WI38 (cell line): ENCODE measurements around the gene ALPG.
"Not testable (repeated sequence)": the region's sequence is repeated elsewhere in the genome, so short reads cannot be mapped to it uniquely, and the experiment has no call there.

ENCODE experiments used
- H3K4me3 ChIP-seq: 2 replicates; pipeline ENCODE4 v1.5.1; 2011; ENCODE audit warnings: low read depth, mild to moderate bottlenecking, control low read depth, low read length
- TF ChIP-seq, protein P1 (sequence below): IDR thresholded peaks from 2 replicates; pipeline ENCODE4 v1.5.1; 2012; ENCODE audit warnings: low read depth, mild to moderate bottlenecking, control low read depth, low read length

The ALPG gene

DNA sequence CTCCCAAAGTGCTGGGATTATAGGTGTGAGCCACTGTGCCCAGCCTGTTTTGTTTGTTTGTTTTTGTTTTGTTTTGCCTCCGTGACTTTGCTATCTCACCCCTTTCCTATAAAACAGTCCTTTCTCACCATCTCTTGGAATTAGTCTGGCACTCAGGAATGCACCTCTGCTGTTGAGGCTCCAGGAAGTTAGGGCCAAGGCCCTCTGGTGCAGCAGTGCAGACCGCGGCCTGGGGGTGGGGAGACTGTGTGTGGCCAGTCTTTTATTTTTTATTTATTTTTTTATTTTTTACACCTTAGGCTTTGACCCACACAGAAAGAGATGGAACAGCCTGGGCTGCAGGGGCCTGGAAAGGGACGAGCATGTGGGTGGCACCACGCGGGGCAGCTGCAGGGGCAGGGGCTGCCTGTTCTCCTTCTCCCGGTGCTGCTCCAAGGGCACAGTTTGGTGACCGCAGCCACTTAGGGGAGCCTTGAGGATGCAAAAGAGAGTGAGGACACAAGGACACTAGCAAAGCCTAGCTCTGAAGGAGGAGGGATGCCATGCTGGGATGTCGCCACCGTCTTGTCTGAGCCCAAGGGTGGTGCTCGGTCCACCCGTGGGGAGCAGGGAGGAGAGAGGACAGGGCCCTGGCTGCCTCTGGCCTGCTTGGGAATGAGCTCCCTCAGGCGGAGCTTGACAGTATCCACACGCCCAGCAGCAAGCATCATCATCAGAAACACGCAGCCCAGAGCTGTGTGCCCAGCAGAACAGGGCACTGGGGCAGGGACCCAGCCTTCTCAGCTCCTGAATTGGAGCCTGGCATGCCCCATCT, 29.9 kb downstream of the ALPG start:
- no peak overlapping the region for H3K4me3 ChIP-seq
- TF ChIP-seq, protein P1, sequence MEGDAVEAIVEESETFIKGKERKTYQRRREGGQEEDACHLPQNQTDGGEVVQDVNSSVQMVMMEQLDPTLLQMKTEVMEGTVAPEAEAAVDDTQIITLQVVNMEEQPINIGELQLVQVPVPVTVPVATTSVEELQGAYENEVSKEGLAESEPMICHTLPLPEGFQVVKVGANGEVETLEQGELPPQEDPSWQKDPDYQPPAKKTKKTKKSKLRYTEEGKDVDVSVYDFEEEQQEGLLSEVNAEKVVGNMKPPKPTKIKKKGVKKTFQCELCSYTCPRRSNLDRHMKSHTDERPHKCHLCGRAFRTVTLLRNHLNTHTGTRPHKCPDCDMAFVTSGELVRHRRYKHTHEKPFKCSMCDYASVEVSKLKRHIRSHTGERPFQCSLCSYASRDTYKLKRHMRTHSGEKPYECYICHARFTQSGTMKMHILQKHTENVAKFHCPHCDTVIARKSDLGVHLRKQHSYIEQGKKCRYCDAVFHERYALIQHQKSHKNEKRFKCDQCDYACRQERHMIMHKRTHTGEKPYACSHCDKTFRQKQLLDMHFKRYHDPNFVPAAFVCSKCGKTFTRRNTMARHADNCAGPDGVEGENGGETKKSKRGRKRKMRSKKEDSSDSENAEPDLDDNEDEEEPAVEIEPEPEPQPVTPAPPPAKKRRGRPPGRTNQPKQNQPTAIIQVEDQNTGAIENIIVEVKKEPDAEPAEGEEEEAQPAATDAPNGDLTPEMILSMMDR: no peak

DNA sequence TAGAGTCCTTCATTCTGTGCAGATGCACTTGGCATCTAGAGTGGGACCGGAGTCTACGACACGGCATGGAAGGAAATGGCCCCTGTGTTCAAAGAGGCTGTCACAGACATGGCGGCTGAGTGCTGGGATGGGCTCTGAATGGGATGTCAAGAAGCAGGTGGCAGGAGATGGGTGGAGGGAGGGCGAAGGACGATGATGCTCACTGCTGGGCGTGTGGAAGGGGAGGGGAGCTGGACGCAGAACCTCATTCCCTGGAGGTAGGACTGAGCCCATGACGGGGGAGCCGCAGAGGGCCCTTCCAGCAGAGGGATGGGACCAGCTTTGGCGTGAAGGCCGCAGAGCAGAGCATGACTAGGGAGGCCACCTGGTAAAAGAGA, 30.5 kb downstream of the ALPG start:
- no peak overlapping the region for H3K4me3 ChIP-seq
- TF ChIP-seq, protein P1: no peak

DNA sequence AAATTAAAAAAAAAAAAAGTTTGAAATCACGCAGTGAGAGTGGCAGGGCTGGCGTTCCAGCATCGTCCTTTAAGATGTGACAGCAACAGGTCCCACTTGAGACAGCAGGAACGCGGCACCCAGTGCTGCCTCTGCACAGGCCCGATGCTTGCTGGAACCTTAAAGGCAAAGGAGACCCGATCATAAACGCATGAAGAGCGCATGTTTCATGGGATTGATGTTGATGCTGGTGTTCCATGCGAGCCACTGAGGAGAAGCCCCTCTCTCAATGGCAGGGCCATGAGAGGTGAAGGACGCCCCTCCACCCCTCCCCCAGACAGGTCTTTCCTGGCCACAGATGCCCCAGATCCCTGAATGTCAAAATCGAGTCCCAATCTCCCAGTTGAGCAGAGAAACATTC, 31.4 kb downstream of the ALPG start:
- H3K4me3 ChIP-seq: no peak overlapping the region
- TF ChIP-seq, protein P1: no peak

DNA sequence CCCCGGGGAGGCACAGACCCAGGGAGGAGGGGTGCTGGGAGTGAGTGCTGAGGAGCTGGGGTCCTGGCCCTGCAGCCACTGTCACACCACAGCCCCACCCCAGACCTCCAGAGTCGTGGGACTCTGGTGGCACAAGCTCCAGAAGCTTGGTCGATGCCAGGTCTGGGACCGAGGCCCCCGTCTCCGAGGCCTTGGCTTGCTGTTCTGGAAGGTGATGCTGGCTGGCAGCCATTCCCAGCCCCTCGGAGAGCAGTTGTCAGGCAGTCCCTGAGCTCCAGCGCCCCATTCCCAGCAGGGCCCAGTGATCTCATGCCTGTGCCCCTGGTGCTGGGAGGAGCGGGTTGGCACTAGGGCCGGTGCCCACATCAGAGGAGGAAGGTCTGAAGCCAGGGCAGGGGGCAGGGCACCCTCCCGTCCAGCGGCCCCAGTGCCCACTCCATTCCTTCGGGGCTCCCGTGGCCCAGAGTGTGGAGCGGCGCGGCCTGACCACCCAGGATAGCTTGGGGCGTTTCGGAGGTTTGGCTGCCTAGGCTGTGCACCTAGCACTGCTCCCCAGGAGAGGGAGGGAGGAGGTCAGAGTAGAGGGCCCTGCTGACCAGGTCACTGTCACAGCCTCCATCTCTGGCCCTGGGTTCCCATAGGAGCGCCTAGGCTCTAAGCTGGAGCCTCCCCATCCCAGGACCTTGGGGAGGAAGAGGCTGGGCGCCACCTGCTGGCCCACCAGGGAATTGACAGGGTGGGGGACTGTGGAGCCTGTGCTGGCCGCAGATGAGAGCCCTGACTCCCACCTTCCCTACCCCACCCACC, 32.5 kb downstream of the ALPG start:
- TF ChIP-seq, protein P1: no peak
- no peak overlapping the region for H3K4me3 ChIP-seq

DNA sequence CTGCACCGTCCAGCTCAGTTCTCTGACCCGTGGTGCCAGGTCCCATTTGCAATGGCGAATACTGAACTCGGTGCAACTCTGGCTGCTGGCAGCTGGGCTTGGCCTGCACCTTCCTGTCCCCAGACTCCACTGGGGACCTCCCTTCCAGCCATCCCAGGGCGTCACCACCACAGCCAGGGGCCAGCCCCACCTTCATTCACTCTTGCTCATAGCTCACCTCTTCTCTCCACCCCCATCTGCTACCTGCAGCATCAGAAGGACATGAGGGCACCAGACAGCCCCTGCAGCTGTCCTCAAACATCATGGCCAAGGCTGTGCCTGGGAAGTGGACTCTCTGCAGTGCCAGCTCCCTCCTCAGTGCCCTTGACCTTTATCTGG, 33.1 kb downstream of the ALPG start:
- no peak overlapping the region for H3K4me3 ChIP-seq
- TF ChIP-seq, protein P1: peak; percentile 19; the same call in 1 of the 2 replicates

DNA sequence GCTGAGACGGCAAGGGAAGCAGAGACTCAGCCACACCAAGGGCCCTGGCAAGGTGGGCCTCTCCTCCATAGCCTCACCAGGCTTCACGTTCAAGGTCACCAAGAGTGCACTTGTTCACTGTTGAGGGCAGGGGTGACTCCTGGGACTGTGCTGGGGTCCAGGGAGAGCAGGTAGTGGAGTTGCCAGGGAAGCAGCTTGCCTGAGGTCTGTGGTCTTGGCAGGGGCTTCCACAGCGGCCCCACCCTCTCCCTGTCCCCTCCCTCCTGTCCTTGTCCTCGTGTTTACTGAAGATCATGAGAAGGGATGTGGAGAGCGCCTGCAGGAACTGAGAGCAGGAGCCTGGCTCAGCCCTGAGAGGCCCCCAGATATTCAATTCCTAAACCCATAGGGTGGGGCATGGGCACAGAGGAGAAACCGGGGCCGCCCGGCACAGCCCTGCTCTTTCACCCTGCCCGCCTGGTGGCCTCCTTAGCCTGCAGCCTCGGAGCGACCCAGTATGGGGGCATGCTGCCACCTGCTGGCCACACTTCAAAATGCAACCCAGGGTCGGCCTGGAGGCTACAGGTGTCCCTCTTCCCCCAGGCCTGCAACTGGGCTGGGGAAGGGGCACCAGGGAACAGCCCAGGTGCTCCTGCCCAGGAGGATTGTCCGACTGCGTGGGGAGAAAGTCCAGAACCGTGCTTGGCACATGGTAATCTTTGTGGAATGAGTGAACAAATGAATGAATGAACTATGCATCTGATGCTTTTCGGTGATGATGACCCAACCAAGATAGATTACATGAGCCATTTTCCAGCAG, 33.8 kb downstream of the ALPG start:
- TF ChIP-seq, protein P1: peak; percentile 67

More for the DNA sequence above, 33.8 kb downstream of the ALPG start:
- H3K4me3 ChIP-seq: not testable (repeated sequence)
